Lower lobe of right lung (tissue), 2 donors: Measurements from ENCODE around the gene DCAF17. TPM values are rescaled to one million over a fixed set of nuclear protein-coding genes. Genes with fewer than 3 reads are reported as not detected.

Experiments used
- ATAC-seq, 2 donors: fragments of 200-7000 bp; cut with Tn5 transposase; one replicate each; pipeline ENCODE4 v1.9.1; 2020 to 2022; ENCODE audit warnings: mild to moderate bottlenecking in 2 of 2, moderate library complexity in 2 of 2
- DNase-seq: peaks from one replicate; pipeline ENCODE4 v3.0.0-alpha.2; 2020
- H3K27ac ChIP-seq: fragments of 200-600 bp; one replicate; pipeline ENCODE4 v1.8.0; 2022
- H3K27me3 ChIP-seq: fragments of 200-600 bp; one replicate; pipeline ENCODE4 v1.8.0; 2022; ENCODE audit warnings: low read depth
- H3K36me3 ChIP-seq: fragments of 200-600 bp; one replicate; pipeline ENCODE4 v1.8.0; 2022; ENCODE audit warnings: mild to moderate bottlenecking
- H3K4me1 ChIP-seq: fragments of 200-600 bp; one replicate; pipeline ENCODE4 v1.8.0; 2022
- H3K4me3 ChIP-seq: fragments of 200-600 bp; one replicate; pipeline ENCODE4 v1.8.0; 2022; ENCODE audit warnings: mild to moderate bottlenecking
- H3K9me3 ChIP-seq: fragments of 200-600 bp; one replicate; pipeline ENCODE4 v1.8.0; 2022
- intact Hi-C: fragments of 100-400 bp; cut with DNase I; formaldehyde crosslinking; loops from one replicate; pipeline ENCODE4 v1.11.0; 2022
- total RNA-seq: library from RNA; stranded (reverse); fragmentation: NEBNext Ultra II Directional; extraction: Animal tissue kit (Norgen Biotek cat#: 25700); gene quantifications from one replicate; pipeline ENCODE4 v1.2.1, GENCODE V29; 2021
- TF ChIP-seq, protein P1 (sequence below): fragments of 200-600 bp; IDR thresholded peaks from one replicate; pipeline ENCODE4 v1.8.0; 2022; ENCODE audit warnings: antibody characterized with exemption, mild to moderate bottlenecking
- donor health status: DM: no; HTN: yes; CAD: no; lungs with severe emphysema.

Gene DCAF17
- total RNA-seq, 1 donor from 2014 or later: 15.6 TPM

DNA sequence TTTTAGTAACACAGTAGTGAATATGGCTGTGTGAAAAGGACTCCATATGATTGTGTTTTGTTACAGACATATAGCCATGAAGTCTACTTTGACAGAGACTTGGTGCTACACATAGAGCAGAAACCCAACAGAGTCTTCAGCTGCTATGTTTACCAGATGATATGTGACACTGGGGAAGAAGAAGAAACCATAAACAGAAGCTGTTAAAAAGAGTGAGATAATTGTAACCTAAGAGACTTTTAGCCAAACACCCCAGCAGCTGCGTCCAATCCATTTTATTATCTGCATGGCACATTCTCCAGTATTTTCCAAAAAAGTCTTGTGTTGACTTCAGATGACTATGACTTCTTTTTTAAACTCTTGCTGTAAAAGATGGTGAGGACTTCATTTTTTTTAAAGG lies 46.9 kb downstream of the DCAF17 start:
- Histone ChIP-seq H3K27ac (no peak overlapping the region), H3K4me1 (no peaks in the 10 kb centered on the region), H3K4me3 (no peak overlapping the region), H3K27me3 (no peaks in the 10 kb centered on the region), H3K36me3 (peaks cover 34% of the 10 kb centered on the region), H3K9me3 (no peaks in the 10 kb centered on the region)
- ATAC-seq (no peak), DNase-seq (no peak)
- intact Hi-C loops: no loop called here
- TF ChIP-seq, protein P1, sequence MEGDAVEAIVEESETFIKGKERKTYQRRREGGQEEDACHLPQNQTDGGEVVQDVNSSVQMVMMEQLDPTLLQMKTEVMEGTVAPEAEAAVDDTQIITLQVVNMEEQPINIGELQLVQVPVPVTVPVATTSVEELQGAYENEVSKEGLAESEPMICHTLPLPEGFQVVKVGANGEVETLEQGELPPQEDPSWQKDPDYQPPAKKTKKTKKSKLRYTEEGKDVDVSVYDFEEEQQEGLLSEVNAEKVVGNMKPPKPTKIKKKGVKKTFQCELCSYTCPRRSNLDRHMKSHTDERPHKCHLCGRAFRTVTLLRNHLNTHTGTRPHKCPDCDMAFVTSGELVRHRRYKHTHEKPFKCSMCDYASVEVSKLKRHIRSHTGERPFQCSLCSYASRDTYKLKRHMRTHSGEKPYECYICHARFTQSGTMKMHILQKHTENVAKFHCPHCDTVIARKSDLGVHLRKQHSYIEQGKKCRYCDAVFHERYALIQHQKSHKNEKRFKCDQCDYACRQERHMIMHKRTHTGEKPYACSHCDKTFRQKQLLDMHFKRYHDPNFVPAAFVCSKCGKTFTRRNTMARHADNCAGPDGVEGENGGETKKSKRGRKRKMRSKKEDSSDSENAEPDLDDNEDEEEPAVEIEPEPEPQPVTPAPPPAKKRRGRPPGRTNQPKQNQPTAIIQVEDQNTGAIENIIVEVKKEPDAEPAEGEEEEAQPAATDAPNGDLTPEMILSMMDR: no peak

DNA sequence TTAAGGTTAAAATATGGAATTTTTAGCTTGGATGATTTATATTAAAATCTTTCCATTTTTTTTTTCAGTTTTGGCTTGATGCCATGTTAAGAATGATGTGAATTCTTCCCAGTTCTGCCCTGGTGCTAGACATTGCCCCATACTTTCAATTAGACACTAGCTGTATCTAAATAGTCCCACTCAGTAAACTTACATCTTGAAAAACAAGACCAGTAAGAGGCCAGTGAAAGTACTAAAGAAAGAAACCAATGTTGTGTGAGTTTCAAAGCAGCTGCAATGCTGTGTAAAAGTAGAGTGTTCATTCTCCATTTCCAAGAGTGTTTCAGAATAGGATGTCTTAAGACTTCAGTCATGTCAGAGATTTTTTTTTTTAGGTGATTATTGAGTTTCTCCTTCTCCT lies 48.3 kb downstream of the DCAF17 start:
- Histone ChIP-seq H3K4me3 (no peak overlapping the region), H3K27ac (no peak overlapping the region), H3K9me3 (no peaks in the 10 kb centered on the region), H3K36me3 (peaks cover 23% of the 10 kb centered on the region), H3K4me1 (no peaks in the 10 kb centered on the region), H3K27me3 (no peaks in the 10 kb centered on the region)
- intact Hi-C loops: no loop called here
- ATAC-seq (no peak), DNase-seq (no peak)
- TF ChIP-seq, protein P1: no peak

DNA sequence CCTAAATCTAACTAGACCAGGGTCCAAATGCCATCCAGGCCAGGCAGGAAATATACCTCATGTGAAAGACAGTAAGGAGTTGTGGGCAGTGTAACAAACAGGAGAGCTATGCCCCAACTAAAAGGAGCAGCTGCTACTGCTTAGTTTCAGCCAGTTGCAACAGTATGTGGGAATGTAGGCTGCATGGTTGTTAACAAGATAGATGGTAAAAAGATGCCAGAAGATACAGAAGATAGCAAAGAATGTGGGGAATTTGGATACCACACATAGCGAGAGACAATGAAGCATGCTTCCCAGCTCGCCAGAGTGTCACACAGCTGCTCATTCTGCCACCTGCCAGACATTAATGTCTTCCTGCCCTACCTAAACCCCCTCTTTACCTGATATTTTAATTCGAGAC lies 48.9 kb downstream of the DCAF17 start:
- H3K9me3 ChIP-seq: no peaks in the 10 kb centered on the region
- ATAC-seq (no peak), DNase-seq (no peak)
- intact Hi-C loops: no loop called here
- no peak overlapping the region for H3K4me3 ChIP-seq
- H3K36me3 ChIP-seq: peaks cover 17% of the 10 kb centered on the region
- no peaks in the 10 kb centered on the region for H3K27me3 ChIP-seq
- TF ChIP-seq, protein P1: no peak
- H3K27ac ChIP-seq: no peak overlapping the region
- H3K4me1 ChIP-seq: no peaks in the 10 kb centered on the region

DNA sequence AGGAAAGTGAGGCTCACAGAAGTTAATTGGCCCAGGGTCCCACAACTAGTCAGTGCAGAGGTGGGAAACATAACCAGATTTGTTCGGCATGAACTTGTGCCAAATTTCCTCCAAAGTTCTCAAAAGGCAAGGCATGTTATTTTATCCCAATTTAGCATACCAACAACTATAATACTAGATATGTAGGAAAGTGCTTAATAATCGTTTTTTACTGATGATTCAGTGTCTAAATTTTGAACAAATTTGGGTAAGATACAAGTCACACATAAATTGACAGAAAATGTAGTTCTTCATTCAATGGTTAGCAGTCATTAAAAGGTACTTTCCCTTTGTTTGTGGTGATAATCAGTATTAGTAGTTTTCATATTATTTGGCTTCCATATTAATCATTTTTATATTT lies 49.8 kb downstream of the DCAF17 start:
- no peak for ATAC-seq

DNA sequence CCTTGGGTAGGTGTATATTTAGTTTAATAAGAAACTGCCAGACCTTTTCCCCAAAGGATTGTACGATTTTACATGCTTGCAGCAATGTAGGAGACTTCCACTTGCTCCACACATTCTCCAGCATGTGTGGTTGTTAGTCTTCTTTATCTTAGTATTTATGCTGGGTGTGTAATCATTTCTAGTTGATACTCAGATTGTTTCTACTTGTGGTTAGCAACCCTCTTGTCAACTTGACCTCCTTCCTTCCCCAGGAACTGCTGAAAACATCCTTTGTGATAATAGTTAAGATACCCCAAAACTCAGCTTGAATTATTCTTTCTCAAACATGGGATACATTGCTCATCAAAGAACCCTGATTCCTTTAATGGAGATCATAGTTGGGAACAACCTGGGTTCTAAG lies 51.1 kb downstream of the DCAF17 start:
- intact Hi-C loops: no loop called here
- H3K36me3 ChIP-seq: peaks cover 14% of the 10 kb centered on the region
- no peaks in the 10 kb centered on the region for H3K9me3 ChIP-seq
- DNase-seq (no peak), ATAC-seq (no peak)
- no peaks in the 10 kb centered on the region for H3K4me1 ChIP-seq
- TF ChIP-seq, protein P1: no peak
- no peaks in the 10 kb centered on the region for H3K27me3 ChIP-seq
- H3K27ac ChIP-seq: no peak overlapping the region
- no peak overlapping the region for H3K4me3 ChIP-seq

More for the DNA sequence above, 49.8 kb downstream of the DCAF17 start:
- Histone ChIP-seq H3K36me3 (peaks cover 16% of the 10 kb centered on the region), H3K4me1 (no peaks in the 10 kb centered on the region), H3K27me3 (no peaks in the 10 kb centered on the region), H3K9me3 (no peaks in the 10 kb centered on the region), H3K27ac (no peak overlapping the region), H3K4me3 (no peak overlapping the region)
- intact Hi-C loops: no loop called here
- TF ChIP-seq, protein P1: no peak
- DNase-seq: no peak

DNA sequence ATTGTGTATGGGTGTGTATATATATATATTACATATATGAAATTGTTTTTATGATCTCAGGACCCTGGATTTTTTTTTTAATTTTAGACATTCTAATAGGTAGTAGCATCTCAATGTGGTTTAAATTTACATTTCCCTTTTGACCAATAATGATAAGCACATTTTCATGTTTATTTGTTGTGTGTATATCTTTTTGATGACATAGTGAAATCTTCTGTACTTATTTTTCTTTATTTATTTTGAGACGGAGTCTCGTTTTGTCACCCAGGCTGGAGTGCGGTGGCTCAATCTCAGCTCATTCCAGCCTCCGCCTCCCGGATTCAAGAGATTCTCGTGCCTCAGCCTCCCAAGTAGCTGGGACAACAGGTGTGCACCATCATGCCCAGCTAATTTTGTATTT lies 53.2 kb downstream of the DCAF17 start:
- H3K9me3 ChIP-seq: no peaks in the 10 kb centered on the region
- H3K4me1 ChIP-seq: no peaks in the 10 kb centered on the region
- H3K27ac ChIP-seq: no peak overlapping the region
- TF ChIP-seq, protein P1: no peak
- H3K27me3 ChIP-seq: no peaks in the 10 kb centered on the region
- intact Hi-C loops: no loop called here
- ATAC-seq (no peak), DNase-seq (no peak)
- H3K4me3 ChIP-seq: no peak overlapping the region
- no peaks in the 10 kb centered on the region for H3K36me3 ChIP-seq
